ENCODE results near the gene DNLZ. TPM values are rescaled to one million over a fixed set of nuclear protein-coding genes. Genes with fewer than 3 reads are reported as not detected.

The DNLZ gene
- total RNA-seq, 1 donor from 2014 or later = 14.5 TPM

DNA sequence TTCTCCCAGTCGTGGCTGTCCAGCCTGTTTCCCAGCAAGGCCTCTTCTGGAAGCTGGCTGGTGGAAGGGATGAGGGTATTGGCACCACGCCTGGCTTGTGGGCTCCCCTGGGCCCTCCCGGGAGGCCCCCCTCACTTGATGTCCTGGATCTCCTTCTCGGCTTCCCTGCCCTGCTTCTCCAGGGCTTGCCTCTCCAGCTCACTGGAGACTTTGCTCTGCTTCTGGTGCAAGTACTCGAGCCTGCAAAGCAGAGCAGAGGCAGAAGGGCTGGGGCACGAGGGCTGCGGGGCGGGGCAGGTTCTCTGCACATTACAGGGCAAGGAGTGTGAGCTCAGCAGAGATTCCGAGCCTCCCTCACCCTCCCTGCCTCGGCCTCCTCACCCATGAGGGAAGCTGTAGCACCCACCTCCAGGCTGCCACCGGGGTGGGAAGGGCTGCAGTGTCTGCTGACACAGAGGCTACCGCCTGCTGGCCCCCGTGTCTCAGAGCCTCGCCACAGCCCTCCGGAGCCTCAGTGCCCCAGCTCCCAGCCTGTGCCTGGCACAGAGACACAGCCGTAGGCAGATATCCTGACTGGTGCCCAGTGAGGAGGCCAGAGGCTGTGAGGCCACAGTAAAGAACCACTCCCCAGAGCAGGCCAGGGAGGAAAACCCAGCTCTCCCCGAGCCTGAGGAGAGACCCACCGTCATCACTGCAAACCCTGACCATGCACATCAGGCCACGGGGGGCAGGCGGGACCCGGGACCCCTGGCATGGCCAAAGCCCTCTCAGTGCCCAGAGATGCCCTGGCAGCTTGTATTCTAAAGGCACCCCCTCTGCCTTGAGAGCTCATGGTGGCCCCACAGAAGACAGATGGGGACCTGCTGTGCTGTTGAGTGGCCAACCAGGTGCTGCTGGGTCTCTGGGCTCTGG lies 29.2 kb upstream of the DNLZ start:
- TF ChIP-seq, protein P1, sequence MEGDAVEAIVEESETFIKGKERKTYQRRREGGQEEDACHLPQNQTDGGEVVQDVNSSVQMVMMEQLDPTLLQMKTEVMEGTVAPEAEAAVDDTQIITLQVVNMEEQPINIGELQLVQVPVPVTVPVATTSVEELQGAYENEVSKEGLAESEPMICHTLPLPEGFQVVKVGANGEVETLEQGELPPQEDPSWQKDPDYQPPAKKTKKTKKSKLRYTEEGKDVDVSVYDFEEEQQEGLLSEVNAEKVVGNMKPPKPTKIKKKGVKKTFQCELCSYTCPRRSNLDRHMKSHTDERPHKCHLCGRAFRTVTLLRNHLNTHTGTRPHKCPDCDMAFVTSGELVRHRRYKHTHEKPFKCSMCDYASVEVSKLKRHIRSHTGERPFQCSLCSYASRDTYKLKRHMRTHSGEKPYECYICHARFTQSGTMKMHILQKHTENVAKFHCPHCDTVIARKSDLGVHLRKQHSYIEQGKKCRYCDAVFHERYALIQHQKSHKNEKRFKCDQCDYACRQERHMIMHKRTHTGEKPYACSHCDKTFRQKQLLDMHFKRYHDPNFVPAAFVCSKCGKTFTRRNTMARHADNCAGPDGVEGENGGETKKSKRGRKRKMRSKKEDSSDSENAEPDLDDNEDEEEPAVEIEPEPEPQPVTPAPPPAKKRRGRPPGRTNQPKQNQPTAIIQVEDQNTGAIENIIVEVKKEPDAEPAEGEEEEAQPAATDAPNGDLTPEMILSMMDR (IDR thresholded peaks at IDR 0.05; ENCODE audit: unreplicated experiment) = no peak
- no peak for DNase-seq (ENCODE audit: low spot score)
- Mint-ChIP-seq H3K4me1 (ENCODE audit: unreplicated experiment) (no peaks in the 10 kb centered on the region), H3K9me3 (ENCODE audit: unreplicated experiment) (no peaks in the 10 kb centered on the region), H3K27me3 (ENCODE audit: unreplicated experiment) (no peaks in the 10 kb centered on the region), H3K36me3 (ENCODE audit: low read depth, unreplicated experiment) (peaks cover 34% of the 10 kb centered on the region), H3K27ac (ENCODE audit: unreplicated experiment) (no peak overlapping the region), H3K4me3 (ENCODE audit: unreplicated experiment) (no peak overlapping the region)

DNA sequence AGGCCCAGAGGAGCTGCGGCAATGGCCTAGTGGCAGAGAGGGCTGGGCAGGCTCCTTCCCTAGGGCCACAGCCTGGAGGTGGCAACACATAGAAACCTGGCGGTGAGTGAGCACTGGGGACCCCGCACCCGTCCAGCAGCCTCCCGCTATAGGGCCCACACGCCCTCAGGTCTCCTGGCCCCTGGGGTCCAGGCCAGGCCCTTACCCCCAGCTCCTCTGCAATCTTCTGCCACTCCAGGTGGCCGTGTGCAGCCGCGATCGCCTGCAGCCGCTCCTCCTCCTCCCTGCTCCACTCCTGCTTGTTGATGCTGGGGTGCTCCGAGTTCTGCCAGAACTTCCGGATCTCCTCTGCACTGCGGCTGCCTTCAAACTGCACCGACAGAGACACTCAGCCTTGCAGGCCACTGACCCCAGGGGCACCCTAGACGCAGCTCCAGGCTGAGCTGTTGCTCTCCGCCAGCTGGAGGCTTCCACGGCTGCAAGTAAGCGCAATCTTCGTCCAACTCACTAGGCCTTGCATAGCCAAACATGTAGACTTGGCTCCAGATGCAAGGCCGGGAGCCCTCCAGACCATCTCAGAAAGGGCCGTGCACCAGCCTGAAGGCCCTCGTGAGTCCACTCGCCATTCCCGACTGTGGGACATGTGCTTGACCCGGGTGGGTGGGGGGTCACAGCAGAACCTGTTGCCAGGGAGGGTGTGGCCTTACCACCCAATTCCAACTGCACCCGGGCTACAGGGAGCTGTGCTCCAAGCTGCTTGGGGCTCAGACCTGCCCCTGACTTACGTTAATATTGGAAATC lies 28.4 kb upstream of the DNLZ start:
- H3K4me3 Mint-ChIP-seq (ENCODE audit: unreplicated experiment) = no peak overlapping the region
- H3K9me3 Mint-ChIP-seq (ENCODE audit: unreplicated experiment) = no peaks in the 10 kb centered on the region
- no peak overlapping the region for H3K27ac Mint-ChIP-seq (ENCODE audit: unreplicated experiment)
- peaks cover 36% of the 10 kb centered on the region for H3K36me3 Mint-ChIP-seq (ENCODE audit: low read depth, unreplicated experiment)
- no peaks in the 10 kb centered on the region for H3K27me3 Mint-ChIP-seq (ENCODE audit: unreplicated experiment)
- H3K4me1 Mint-ChIP-seq (ENCODE audit: unreplicated experiment) = no peaks in the 10 kb centered on the region
- DNase-seq (ENCODE audit: low spot score) = no peak
- TF ChIP-seq, protein P1 (IDR thresholded peaks at IDR 0.05; ENCODE audit: unreplicated experiment) = no peak

DNA sequence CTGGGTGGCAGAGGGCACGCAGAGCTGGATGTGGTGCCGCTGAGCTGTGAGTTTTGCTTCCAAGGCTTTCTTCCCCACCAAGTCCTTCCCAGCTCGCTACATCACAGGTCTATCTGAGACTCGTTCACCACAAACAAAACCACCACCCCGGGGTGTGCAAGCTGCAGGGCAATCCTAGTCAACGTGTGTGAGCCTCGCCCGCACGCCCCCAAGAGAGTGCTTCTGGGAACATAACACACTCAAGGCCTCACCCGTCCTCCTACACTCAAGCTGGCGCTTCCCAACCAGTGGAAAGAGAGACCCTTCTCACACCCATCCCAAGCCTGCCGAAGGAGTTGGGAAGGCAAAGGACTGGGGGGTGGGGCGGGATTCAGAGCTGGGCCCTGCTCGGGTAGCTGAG lies 25.9 kb upstream of the DNLZ start:
- Mint-ChIP-seq H3K4me1 (ENCODE audit: unreplicated experiment) (no peaks in the 10 kb centered on the region), H3K36me3 (ENCODE audit: low read depth, unreplicated experiment) (peaks cover 37% of the 10 kb centered on the region), H3K9me3 (ENCODE audit: unreplicated experiment) (no peaks in the 10 kb centered on the region), H3K27me3 (ENCODE audit: unreplicated experiment) (no peaks in the 10 kb centered on the region), H3K4me3 (ENCODE audit: unreplicated experiment) (no peak overlapping the region), H3K27ac (ENCODE audit: unreplicated experiment) (no peak overlapping the region)
- no peak for DNase-seq (ENCODE audit: low spot score)
- TF ChIP-seq, protein P1 (IDR thresholded peaks at IDR 0.05; ENCODE audit: unreplicated experiment) = no peak

DNA sequence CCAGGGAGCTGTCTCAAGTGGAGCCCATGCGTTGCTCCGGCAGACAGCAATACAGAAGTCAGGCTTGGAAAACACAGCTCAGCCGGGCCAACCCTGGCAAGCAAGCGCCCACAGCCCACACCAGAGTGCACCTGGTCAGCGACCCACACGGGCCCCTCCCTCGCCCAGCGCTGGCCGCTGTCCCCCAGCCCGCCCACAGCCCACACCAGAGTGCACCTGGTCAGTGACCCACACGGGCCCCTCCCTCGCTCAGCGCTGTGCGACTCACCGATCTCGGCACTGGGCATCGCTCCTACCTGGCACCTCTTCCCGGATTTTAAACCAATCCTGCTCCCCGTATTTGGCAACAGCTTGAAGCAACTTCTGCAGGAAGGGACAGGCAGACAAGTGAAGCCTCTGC lies 23.7 kb upstream of the DNLZ start:
- peaks cover 43% of the 10 kb centered on the region for H3K36me3 Mint-ChIP-seq (ENCODE audit: low read depth, unreplicated experiment)

More for the DNA sequence above, 23.7 kb upstream of the DNLZ start:
- Mint-ChIP-seq H3K27me3 (ENCODE audit: unreplicated experiment) (peaks cover 1% of the 10 kb centered on the region), H3K9me3 (ENCODE audit: unreplicated experiment) (no peaks in the 10 kb centered on the region), H3K4me1 (ENCODE audit: unreplicated experiment) (no peaks in the 10 kb centered on the region), H3K4me3 (ENCODE audit: unreplicated experiment) (peak overlapping the region; percentile 69), H3K27ac (ENCODE audit: unreplicated experiment) (no peak overlapping the region)
- TF ChIP-seq, protein P1 (IDR thresholded peaks at IDR 0.05; ENCODE audit: unreplicated experiment) = no peak
- DNase-seq (ENCODE audit: low spot score) = no peak

Measured in endothelial cell (in vitro differentiated cells).